ENCODE measurements around the gene MYB. TPM values are rescaled to one million over a fixed set of nuclear protein-coding genes. Genes with fewer than 3 reads are reported as not detected.

The MYB gene
- total and polyA plus RNA-seq, 7 experiments from 2014 or later = 2.1 to 33.3 (median 16.5) TPM

DNA sequence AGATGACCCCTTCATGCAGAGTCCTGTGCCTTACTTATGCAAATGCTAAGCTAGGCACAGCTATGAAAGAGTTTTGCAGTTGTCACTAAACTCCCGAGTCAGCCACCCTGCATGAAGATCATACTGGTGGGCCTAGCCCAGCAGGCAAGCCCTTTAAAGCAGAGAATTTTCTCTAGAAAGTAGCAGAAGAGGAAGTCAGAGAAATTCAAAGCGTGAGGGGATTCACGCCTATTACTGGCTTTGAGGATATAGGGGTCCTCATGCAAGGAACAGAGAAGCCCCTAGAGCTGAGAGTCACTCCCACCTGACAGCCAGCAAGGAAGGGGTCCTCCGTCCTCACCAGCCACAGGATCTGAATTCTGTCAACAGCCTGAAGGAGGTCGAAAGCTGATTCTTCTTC lies 54.6 kb downstream of the MYB start:
- peaks cover 5 to 33% (median 7%) of the 10 kb centered on the region in 7 donors for H3K4me1 Mint-ChIP-seq
- H3K27ac Mint-ChIP-seq = no peak overlapping the region
- no peaks in the 10 kb centered on the region for H3K36me3 Mint-ChIP-seq
- H3K27me3 ChIP-seq (ENCODE audit: control insufficient read depth in 2 of 2, insufficient read depth in 2 of 2, low read length in 2 of 2) = no peaks in the 10 kb centered on the region
- H3K4me3 ChIP-seq (ENCODE audit: low read length) = no peak overlapping the region
- peaks cover 0 to 7% (median 0%) of the 10 kb centered on the region in 5 donors for H3K27me3 Mint-ChIP-seq
- ChIA-PET CTCF (interaction anchor here (0.5 kb wide), 1 partner anchor 91 kb away, joined by 3 read pairs; no protein-coding TSS in a partner anchor), POLR2A (no interaction called here)
- no peak for ATAC-seq
- H3K9me3 Mint-ChIP-seq = peaks cover 0 to 1% (median 0%) of the 10 kb centered on the region in 11 donors
- H3K36me3 ChIP-seq (ENCODE audit: control insufficient read depth in 2 of 3, insufficient read depth in 3 of 3, low read length in 3 of 3) = no peaks in the 10 kb centered on the region
- no peaks in the 10 kb centered on the region for H3K9me3 ChIP-seq (ENCODE audit: control insufficient read depth in 2 of 3, low read length in 3 of 3)
- H3K27ac ChIP-seq (ENCODE audit: low read depth, low read length) = no peak overlapping the region
- no peak for DNase-seq
- peaks cover 0 to 5% of the 10 kb centered on the region in 2 donors for H3K4me1 ChIP-seq (ENCODE audit: control insufficient read depth in 2 of 2, insufficient read depth in 2 of 2, low read length in 2 of 2)
- H3K4me3 Mint-ChIP-seq = no peak overlapping the region
- intact Hi-C loops (cut with micrococcal nuclease) = no loop called here

DNA sequence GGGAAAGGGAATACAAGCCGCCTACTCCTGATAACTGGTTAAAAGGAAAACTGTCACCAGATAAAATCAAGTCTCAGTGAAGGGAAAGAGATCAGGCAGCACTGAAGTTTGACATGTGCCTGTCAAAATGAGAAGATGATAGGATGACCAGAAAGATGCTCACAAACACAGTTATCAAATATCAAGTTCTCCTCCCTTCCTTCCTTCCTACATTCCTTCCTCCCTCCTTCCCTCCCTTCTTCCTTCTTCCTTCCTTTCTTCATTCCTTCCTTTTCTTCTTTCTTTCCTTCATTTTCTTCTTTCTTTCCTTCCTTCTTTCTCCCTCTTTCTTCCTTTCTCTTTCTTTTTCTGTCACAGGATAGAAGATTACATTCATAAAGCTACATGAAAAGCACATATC lies 55.2 kb downstream of the MYB start:
- H3K4me3 ChIP-seq (ENCODE audit: low read length) = no peak overlapping the region
- no peak overlapping the region for H3K27ac ChIP-seq (ENCODE audit: low read depth, low read length)
- peaks cover 0 to 1% (median 0%) of the 10 kb centered on the region in 11 donors for H3K9me3 Mint-ChIP-seq
- H3K4me3 Mint-ChIP-seq = no peak overlapping the region
- peaks cover 5 to 30% (median 6%) of the 10 kb centered on the region in 7 donors for H3K4me1 Mint-ChIP-seq
- peaks cover 0 to 5% of the 10 kb centered on the region in 2 donors for H3K4me1 ChIP-seq (ENCODE audit: control insufficient read depth in 2 of 2, insufficient read depth in 2 of 2, low read length in 2 of 2)
- peak overlapping the region in 2 of 9 donors; percentile 7 to 27 for H3K27ac Mint-ChIP-seq
- no peak for DNase-seq
- POLR2A ChIA-PET = interaction anchor here (0.7 to 0.9 kb wide), 3 partner anchors 11 to 1584 kb away, joined by 3 to 5 read pairs (median 5); no protein-coding TSS in a partner anchor
- H3K27me3 ChIP-seq (ENCODE audit: control insufficient read depth in 2 of 2, insufficient read depth in 2 of 2, low read length in 2 of 2) = no peaks in the 10 kb centered on the region
- no peaks in the 10 kb centered on the region for H3K36me3 ChIP-seq (ENCODE audit: control insufficient read depth in 2 of 3, insufficient read depth in 3 of 3, low read length in 3 of 3)
- H3K36me3 Mint-ChIP-seq = no peaks in the 10 kb centered on the region
- CTCF ChIA-PET = interaction anchor here (0.6 kb wide), 1 partner anchor 195 kb away, joined by 13 read pairs; no protein-coding TSS in a partner anchor
- H3K27me3 Mint-ChIP-seq = peaks cover 0 to 7% (median 0%) of the 10 kb centered on the region in 5 donors
- no peaks in the 10 kb centered on the region for H3K9me3 ChIP-seq (ENCODE audit: control insufficient read depth in 2 of 3, low read length in 3 of 3)
- intact Hi-C loops (cut with micrococcal nuclease) = no loop called here
- ATAC-seq = no peak

DNA sequence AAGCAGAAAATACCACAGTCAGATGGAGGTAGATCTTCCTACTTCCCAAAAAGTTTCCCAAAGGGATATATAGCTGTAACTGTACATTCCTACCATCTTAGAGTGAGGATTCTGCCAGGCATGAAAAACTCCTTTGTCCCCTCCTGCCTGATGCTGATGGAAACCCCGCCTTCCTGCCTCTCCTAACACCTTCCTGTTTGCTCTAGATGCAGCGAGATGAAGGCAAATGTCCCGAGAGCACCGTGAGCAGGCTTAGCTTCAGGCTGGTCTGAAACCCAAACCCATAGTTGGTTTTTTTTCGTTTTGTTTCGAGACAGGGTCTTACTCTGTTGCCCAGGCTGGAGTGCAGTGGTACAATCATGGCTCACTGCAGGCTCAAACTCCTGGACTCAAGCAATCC lies 55.6 kb downstream of the MYB start:
- Histone ChIP-seq H3K9me3 (ENCODE audit: control insufficient read depth in 2 of 3, low read length in 3 of 3) (no peaks in the 10 kb centered on the region), H3K27me3 (ENCODE audit: control insufficient read depth in 2 of 2, insufficient read depth in 2 of 2, low read length in 2 of 2) (no peaks in the 10 kb centered on the region), H3K4me1 (ENCODE audit: control insufficient read depth in 2 of 2, insufficient read depth in 2 of 2, low read length in 2 of 2) (peaks cover 0 to 5% of the 10 kb centered on the region in 2 donors), H3K4me3 (ENCODE audit: low read length) (no peak overlapping the region), H3K36me3 (ENCODE audit: control insufficient read depth in 2 of 3, insufficient read depth in 3 of 3, low read length in 3 of 3) (no peaks in the 10 kb centered on the region), H3K27ac (ENCODE audit: low read depth, low read length) (no peak overlapping the region)
- no peak for ATAC-seq
- DNase-seq = no peak
- Mint-ChIP-seq H3K27ac (peak overlapping the region in 1 of 9 donors; percentile 7), H3K4me3 (no peak overlapping the region), H3K36me3 (no peaks in the 10 kb centered on the region), H3K27me3 (peaks cover 0 to 7% (median 0%) of the 10 kb centered on the region in 5 donors), H3K4me1 (peaks cover 4 to 26% (median 6%) of the 10 kb centered on the region in 7 donors), H3K9me3 (peaks cover 0 to 1% (median 0%) of the 10 kb centered on the region in 11 donors)
- intact Hi-C loops (cut with micrococcal nuclease) = no loop called here
- ChIA-PET CTCF (interaction anchor here (0.6 to 0.8 kb wide), 2 partner anchors 19 to 196 kb away, joined by 3 to 13 read pairs; no protein-coding TSS in a partner anchor), POLR2A (interaction anchor here (0.7 to 0.9 kb wide), 3 partner anchors 12 to 1584 kb away, joined by 3 to 5 read pairs (median 5); no protein-coding TSS in a partner anchor)

DNA sequence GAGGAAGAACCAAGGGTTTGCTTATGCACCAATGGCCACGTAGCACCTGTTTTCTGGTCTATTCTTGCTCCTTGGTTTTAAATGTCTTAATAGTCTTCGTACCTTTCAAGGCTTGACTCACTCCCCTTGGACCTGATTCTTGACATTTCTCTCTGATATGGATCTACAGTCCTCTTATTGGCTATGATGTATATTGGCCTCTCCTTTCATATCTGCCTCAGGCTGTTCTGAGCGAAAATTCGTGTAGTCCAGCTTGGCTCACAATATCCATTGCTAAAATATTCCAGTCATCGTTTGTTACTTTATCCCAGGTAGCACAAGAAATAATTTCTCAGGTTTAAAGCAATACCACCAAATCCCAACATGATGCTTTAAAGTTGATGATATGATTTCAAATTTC lies 59.6 kb downstream of the MYB start:
- H3K4me1 ChIP-seq (ENCODE audit: control insufficient read depth in 2 of 2, insufficient read depth in 2 of 2, low read length in 2 of 2) = peaks cover 0 to 5% of the 10 kb centered on the region in 2 donors
- H3K4me3 Mint-ChIP-seq = no peak overlapping the region
- ChIA-PET POLR2A (no interaction called here), CTCF (no interaction called here)
- no peaks in the 10 kb centered on the region for H3K27me3 ChIP-seq (ENCODE audit: control insufficient read depth in 2 of 2, insufficient read depth in 2 of 2, low read length in 2 of 2)
- H3K36me3 Mint-ChIP-seq = peaks cover 0 to 4% (median 0%) of the 10 kb centered on the region in 5 donors
- no peaks in the 10 kb centered on the region for H3K9me3 Mint-ChIP-seq
- no peaks in the 10 kb centered on the region for H3K36me3 ChIP-seq (ENCODE audit: control insufficient read depth in 2 of 3, insufficient read depth in 3 of 3, low read length in 3 of 3)
- intact Hi-C loops (cut with micrococcal nuclease) = no loop called here
- no peak overlapping the region for H3K27ac ChIP-seq (ENCODE audit: low read depth, low read length)
- H3K4me1 Mint-ChIP-seq = peaks cover 4 to 20% (median 6%) of the 10 kb centered on the region in 7 donors
- DNase-seq (no peak), ATAC-seq (no peak)
- peaks cover 0 to 7% (median 0%) of the 10 kb centered on the region in 5 donors for H3K27me3 Mint-ChIP-seq
- H3K4me3 ChIP-seq (ENCODE audit: low read length) = no peak overlapping the region
- no peaks in the 10 kb centered on the region for H3K9me3 ChIP-seq (ENCODE audit: control insufficient read depth in 2 of 3, low read length in 3 of 3)
- H3K27ac Mint-ChIP-seq = no peak overlapping the region

DNA sequence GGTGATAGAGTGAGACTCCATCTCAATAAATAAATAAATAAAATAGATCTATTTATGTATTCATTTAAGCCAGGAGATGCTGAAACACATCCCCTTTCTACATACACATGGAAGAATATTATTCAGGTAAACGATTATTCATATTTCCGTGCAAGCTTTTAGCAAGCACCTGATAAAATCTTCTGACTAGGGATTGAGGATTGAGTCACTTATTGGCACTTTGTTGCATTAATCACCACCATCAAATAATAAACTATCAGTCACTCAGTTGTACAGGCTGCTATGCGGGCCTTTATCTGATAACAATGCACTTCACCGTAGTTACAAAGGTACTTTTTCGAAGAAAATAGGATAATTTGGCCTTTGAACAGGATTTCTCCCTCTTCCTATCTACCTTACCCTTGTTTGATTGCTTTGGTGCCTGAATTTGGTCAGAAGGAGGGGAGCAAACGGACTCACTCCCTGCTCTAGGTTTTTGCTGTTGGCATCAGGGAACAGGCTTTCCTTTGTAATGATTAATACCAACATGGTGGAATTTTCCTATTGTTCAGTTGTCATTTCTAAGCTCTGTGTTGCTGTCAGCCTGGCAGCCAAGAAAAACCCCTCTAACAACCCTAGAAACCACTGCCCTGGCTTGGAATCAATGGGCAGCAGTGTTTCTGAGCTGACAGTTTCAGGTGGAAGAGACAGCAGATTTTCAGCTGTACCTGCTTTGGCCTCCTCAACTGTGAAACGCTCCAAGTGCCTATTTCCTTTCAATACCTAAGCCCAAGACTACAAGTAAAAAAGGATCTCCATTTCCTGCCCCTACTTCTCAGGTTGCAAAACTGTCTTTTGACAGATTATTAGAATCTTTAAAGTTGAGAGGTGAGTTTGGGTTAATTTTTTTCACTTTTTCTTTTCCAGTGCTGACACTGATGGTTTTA lies 63.0 kb downstream of the MYB start:
- ATAC-seq = no peak
- Histone ChIP-seq H3K27me3 (ENCODE audit: control insufficient read depth in 2 of 2, insufficient read depth in 2 of 2, low read length in 2 of 2) (no peaks in the 10 kb centered on the region), H3K27ac (ENCODE audit: low read depth, low read length) (no peak overlapping the region), H3K4me1 (ENCODE audit: control insufficient read depth in 2 of 2, insufficient read depth in 2 of 2, low read length in 2 of 2) (no peaks in the 10 kb centered on the region), H3K9me3 (ENCODE audit: control insufficient read depth in 2 of 3, low read length in 3 of 3) (no peaks in the 10 kb centered on the region), H3K4me3 (ENCODE audit: low read length) (no peak overlapping the region), H3K36me3 (ENCODE audit: control insufficient read depth in 2 of 3, insufficient read depth in 3 of 3, low read length in 3 of 3) (no peaks in the 10 kb centered on the region)
- ChIA-PET POLR2A (interaction anchor here (0.6 kb wide), 1 partner anchor 145 kb away, joined by 3 read pairs; no protein-coding TSS in a partner anchor), CTCF (no interaction called here)
- Mint-ChIP-seq H3K27ac (no peak overlapping the region), H3K36me3 (peaks cover 0 to 4% (median 0%) of the 10 kb centered on the region in 5 donors), H3K27me3 (peaks cover 0 to 2% (median 0%) of the 10 kb centered on the region in 5 donors), H3K4me1 (peaks cover 0 to 7% (median 0%) of the 10 kb centered on the region in 7 donors), H3K4me3 (no peak overlapping the region), H3K9me3 (no peaks in the 10 kb centered on the region)
- DNase-seq = no peak
- intact Hi-C loops (cut with micrococcal nuclease) = no loop called here

DNA sequence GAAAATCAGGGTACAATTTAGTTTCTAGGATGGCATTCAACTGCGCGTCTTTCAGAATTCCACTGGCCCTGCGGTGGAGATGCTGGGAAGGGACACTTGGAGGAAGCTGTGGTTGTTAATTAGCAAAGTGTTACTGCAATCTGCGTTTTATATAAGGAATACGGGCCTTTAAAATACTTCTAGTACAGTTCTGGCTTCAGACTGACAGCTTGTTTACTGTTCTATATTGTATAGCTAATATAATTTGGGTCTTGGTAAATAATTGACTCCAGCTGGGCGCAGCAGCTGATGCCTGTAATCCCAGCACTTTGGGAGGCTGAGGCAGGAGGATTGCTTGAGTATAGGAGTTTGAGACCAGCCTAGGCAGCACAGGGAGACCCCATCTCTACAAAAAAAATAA lies 63.7 kb downstream of the MYB start:
- peaks cover 0 to 4% (median 0%) of the 10 kb centered on the region in 5 donors for H3K36me3 Mint-ChIP-seq
- Histone ChIP-seq H3K4me3 (ENCODE audit: low read length) (no peak overlapping the region), H3K27ac (ENCODE audit: low read depth, low read length) (no peak overlapping the region), H3K36me3 (ENCODE audit: control insufficient read depth in 2 of 3, insufficient read depth in 3 of 3, low read length in 3 of 3) (no peaks in the 10 kb centered on the region), H3K27me3 (ENCODE audit: control insufficient read depth in 2 of 2, insufficient read depth in 2 of 2, low read length in 2 of 2) (no peaks in the 10 kb centered on the region), H3K9me3 (ENCODE audit: control insufficient read depth in 2 of 3, low read length in 3 of 3) (no peaks in the 10 kb centered on the region), H3K4me1 (ENCODE audit: control insufficient read depth in 2 of 2, insufficient read depth in 2 of 2, low read length in 2 of 2) (no peaks in the 10 kb centered on the region)
- POLR2A ChIA-PET = interaction anchor here (0.6 kb wide), 1 partner anchor 144 kb away, joined by 3 read pairs; no protein-coding TSS in a partner anchor
- H3K27me3 Mint-ChIP-seq = peaks cover 0 to 1% (median 0%) of the 10 kb centered on the region in 5 donors
- intact Hi-C loops (cut with micrococcal nuclease) = no loop called here
- peaks cover 0 to 7% (median 0%) of the 10 kb centered on the region in 7 donors for H3K4me1 Mint-ChIP-seq
- DNase-seq (no peak), ATAC-seq (no peak)
- no peak overlapping the region for H3K4me3 Mint-ChIP-seq
- H3K27ac Mint-ChIP-seq = no peak overlapping the region
- CTCF ChIA-PET = no interaction called here
- H3K9me3 Mint-ChIP-seq = no peaks in the 10 kb centered on the region
